ENCODE results near the gene PRSS53.

Gene PRSS53

DNA sequence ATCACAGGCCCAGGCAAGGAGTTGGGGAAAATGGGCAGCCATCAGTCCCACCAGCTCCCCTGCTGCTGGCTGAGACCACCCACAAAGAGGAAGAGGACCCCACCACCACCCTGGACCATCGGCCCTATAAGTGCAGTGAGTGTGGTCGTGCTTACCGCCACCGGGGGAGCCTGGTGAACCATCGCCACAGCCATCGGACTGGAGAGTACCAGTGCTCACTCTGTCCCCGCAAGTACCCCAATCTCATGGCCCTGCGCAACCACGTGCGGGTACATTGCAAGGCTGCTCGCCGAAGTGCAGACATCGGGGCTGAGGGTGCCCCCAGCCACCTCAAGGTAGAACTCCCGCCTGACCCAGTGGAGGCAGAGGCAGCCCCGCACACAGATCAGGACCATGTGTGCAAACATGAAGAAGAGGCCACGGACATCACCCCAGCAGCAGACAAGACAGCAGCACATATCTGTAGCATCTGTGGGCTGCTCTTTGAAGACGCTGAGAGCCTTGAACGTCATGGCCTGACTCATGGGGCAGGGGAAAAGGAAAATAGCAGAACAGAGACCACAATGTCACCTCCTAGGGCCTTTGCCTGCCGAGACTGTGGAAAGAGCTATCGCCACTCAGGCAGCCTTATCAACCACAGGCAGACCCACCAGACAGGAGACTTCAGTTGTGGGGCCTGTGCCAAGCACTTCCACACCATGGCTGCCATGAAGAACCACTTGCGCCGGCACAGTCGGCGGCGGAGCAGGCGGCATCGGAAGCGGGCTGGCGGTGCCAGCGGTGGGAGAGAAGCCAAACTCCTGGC lies 10.9 kb downstream of the PRSS53 start:
- no peak for DNase-seq (ENCODE audit: low read depth in 2 of 2)

DNA sequence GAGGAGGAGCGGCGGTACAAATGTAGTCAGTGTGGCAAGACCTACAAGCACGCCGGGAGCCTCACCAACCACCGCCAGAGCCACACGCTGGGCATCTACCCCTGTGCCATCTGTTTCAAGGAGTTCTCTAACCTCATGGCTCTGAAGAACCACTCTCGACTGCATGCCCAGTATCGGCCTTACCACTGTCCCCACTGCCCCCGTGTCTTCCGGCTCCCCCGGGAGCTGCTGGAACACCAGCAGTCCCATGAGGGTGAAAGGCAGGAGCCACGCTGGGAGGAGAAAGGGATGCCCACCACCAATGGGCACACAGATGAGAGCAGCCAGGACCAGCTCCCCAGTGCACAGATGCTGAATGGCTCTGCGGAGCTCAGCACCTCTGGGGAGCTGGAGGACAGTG lies 11.7 kb downstream of the PRSS53 start:
- no peak for DNase-seq (ENCODE audit: low read depth in 2 of 2)

DNA sequence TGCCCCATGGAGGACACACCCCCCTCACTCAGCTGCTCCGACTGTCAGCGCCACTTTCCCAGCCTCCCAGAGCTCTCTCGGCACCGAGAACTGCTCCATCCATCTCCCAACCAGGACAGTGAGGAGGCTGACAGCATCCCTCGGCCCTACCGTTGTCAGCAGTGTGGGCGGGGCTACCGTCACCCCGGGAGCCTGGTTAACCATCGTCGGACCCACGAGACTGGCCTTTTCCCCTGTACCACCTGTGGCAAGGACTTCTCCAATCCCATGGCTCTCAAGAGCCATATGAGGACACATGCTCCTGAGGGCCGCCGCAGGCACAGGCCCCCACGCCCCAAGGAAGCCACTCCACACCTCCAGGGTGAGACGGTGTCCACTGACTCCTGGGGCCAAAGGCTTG lies 12.4 kb downstream of the PRSS53 start:
- no peak for DNase-seq (ENCODE audit: low read depth in 2 of 2)

DNA sequence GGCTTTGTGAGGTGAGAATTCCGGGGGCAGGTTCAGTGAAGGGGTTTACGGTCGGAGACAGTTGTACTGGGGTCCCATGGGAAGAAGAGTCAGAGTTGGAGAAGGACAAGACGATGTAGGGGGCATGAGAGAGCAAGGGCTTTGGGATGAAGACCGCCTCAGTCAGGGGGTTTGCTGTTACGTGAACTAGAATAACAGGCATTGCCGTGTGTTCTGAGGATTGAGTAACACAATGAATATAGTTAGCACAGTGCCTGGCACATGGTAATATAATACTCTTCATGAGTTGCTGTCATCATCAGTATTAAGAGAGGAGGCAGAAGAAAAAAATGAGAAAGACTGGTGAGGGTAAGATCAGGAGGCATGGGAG lies 13.9 kb downstream of the PRSS53 start:
- DNase-seq (ENCODE audit: low read depth in 2 of 2) = no peak

DNA sequence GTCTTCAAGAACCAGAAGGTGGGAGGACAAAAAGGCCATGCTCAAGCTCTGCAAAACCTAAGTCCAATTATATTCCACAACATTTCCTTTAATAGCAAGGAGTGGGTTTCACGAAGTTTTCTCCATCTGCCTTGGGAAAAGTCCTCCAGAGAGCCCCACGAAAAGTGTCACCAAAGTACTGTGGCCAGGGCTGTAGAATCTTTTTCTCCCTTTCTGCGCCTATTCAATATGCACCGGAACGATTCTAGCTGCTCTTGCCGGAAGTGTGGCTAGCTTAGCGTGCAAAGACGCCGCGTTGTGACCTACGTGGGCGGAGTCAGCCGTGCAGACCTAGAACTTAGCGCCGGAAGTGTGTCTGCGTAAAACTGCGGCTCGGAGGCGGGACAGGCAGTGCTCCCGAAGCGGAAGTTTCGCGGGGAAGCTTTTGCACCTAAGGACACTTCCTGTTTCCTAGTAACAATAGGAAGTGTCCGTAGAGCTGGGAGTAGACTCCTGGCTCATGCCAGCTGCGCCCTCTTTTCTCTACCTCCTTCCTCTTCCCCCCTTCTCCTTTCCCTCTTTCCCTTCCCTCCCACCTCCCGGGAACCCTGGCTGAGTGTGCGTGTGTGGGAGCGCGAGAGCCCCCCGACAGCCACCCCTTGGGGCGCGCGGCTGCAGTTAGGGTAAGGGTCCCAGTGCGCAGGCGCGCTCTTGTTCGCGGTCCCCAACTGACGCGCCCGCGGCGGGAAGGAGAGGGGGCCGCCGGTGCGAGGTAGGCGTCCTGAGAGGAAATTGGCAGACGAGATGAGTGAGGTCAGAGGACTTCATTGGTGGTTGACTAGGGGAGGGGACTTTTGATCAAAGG lies 14.6 kb downstream of the PRSS53 start, which contains the start of the genes ZNF646 and ZNF668:
ZNF646 (plus strand) TSS at position 453 of the 844 bp plus-strand sequence. CDS start 1,903 bp downstream, outside the sequence.
ZNF668 (minus strand) TSS at position 271 of the 844 bp plus-strand sequence. CDS start 9,781 bp downstream, outside the sequence.
- DNase-seq (ENCODE audit: low read depth in 2 of 2) = peak; percentile 98

DNA sequence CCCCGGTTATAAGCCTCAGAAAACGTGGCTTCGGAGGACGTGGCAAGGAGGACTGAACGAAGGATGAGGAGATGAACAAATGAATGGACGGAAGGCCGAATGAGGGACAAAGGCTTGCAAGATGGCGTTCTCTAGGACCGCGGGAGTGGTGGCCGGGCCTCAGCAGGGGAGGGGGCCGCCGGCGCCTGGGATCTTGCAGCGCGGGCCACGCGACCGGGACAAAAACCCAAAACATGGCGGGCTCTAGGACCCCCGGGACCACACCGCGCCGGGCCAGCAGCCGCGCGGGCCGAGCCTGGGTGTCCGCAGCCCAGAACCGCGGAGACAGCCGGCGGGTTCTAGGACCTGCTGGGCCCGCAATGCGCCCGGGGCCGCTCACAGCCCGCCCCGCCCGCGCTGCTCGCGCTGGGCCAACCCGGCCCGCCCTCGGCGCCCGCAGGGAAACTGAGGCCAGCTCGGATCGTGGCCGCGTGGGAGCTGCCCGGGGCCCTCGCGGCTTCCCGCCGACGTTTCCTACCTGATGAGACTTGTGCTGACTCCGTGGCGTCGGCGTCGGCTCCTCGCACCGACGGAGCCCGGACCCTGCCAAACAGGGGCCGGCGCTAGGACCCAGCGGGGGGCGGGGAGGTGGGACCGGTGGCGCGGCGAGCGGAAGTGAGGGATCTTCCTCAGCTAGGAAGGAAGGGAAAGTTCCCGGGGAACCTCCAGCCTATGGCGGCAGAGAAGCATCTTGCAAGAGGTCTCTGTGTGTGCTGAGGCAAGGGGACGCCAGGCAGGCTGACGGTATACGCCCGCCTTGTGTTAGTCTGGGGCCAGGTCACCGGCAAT lies 15.4 kb downstream of the PRSS53 start:
- peak; percentile 74 to 82 for DNase-seq (ENCODE audit: low read depth in 2 of 2)

DNA sequence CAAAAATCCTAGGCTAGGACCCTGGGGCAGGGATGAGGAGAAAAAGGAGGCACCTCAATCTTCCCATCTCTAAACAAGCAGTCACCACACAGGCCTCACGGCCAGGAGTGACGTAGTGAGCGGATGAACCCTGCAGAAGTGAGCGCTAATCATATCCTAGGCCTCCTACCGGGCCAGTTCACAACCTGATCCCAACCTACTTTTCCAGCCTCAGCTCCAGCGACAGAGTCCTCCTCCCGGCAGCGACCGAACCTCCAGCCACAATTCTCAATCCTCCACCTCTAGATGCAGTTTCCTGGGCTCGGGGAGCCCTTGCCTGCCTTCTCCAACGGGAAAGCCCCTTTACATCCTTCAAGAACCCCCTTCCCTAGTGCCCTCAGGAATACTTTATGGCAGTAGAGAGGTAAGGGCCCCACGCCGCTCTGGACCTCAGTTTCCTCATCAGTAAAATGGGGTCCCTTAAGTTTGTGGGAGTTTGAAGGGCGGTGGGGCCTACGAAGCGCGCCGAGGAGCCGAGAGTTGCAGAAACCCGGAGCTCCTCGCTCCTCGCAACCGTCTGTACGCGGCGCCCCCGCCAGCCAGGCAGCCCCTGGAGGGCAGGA lies 16.1 kb downstream of the PRSS53 start:
- DNase-seq (ENCODE audit: low read depth in 2 of 2) = no peak

DNA sequence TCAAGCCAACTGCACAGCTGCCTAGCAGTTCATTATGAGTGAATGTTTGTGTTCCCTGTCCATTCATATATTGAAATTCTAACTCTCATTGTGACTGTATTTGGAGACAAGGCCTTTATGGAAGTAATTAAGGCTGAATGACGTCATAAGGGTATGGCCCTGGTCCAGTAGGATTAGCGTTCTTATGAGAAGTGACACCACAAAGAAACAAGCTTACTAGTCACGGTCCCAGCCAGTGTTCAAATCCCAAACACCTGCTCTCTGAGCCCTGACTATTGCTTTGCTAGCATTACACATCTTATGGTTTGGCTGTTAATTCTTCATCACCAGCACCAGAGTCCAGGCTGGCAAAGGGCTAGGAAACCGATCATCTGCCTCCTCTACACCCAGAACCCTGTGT lies 16.9 kb downstream of the PRSS53 start:
- no peak for DNase-seq (ENCODE audit: low read depth in 2 of 2)

DNA sequence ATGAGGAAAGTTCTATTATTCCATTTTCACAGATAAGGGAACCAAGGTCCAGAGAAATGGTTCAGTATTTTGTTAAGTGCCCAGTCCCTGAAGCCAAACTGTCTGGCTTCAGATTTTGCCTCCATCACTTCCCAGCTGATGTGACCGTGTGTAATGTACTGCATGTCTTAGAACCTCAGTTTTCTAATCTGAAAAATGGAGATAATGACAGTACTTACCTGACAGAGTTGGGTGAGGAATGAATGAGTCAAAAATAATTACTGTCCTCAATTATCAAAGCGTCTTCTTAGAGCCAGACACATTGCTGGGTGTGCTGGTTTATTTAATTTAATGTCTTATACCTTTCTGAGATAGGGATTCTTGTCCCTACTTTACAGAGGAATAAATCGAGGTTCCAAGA lies 21.4 kb downstream of the PRSS53 start:
- DNase-seq (ENCODE audit: low read depth in 2 of 2) = no peak

DNA sequence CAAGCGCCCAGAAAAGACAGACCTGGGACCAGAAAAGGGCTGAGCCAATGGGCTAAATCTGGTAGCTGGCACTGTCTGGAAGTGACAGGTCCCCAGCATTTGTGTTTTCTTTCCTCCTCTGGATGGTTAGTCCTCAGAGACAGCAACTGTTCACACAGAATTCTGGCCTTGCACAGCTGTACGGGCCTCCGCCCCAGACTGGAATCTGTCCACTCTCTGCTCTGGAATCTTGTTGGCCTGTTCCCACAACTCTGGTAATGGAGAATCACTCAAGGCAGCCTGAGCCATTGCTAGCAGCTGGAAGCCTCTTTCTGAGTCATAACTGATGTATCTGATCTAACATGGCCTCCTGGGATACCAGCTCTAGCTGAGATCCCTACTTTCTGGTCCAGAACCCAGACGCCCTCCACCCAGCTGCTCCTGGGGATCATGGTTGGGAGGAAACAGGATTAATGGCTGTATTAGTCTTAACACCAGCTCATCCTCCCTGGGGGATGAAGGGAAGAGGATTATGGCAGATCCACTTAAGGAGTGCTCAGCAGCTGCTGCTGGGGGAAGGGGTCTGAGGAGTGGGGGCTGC lies 23.8 kb downstream of the PRSS53 start:
- DNase-seq (ENCODE audit: low read depth in 2 of 2) = no peak

DNA sequence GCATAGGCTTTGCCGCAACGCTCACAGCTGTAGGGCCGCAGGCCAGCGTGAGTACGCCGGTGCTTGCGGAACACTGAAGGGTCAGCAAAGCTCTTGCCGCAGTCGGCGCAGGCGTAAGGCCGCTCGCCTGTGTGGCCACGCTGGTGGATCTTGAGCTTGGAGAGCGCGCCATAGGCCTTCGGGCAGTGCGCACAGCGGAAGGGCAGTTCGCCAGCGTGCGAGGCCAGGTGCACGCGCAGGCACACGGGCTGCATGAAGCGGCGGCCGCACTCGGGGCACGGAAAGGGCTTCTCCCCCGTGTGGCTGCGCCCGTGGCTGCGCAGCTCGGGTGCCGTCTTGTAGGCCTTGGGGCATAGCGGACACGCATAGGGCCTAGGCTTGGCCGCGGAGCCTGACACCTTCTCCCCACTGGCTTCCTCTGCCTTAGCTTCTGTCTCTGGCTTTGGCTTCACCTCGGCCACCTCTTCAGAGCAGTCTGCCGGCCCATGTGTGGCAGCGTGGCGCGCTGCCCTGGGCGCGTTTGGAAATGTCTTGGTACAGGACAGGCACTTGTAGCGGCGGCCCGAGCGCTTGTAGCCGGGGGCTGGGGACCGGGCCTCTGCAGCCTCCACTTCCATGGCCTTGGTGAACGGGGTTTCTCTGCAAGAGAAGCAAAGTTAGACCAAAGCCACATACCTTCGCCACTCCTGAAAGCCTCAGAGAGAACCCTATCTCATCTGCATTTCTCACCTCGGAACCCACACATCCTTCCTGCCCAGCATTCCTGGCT lies 24.7 kb downstream of the PRSS53 start:
- DNase-seq (ENCODE audit: low read depth in 2 of 2) = peak in 1 of 2 donors; percentile 15

DNA sequence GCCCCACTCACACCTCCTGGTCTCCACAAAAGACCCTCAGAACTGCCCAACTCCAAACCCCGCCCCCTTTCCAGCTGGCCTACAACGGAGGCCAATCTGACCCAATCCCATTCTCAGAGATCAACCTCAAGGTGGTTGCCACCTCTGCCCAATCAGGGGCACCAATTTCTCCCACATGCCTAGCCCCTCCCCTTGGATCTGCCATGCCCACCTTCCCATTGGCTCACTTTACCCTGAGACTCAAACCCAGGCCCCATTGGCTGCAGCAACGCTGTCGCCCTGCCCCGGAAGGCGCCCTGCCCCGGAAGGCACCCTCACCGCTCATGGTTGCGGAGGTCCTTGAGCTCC lies 25.3 kb downstream of the PRSS53 start:
- DNase-seq (ENCODE audit: low read depth in 2 of 2) = no peak

DNA sequence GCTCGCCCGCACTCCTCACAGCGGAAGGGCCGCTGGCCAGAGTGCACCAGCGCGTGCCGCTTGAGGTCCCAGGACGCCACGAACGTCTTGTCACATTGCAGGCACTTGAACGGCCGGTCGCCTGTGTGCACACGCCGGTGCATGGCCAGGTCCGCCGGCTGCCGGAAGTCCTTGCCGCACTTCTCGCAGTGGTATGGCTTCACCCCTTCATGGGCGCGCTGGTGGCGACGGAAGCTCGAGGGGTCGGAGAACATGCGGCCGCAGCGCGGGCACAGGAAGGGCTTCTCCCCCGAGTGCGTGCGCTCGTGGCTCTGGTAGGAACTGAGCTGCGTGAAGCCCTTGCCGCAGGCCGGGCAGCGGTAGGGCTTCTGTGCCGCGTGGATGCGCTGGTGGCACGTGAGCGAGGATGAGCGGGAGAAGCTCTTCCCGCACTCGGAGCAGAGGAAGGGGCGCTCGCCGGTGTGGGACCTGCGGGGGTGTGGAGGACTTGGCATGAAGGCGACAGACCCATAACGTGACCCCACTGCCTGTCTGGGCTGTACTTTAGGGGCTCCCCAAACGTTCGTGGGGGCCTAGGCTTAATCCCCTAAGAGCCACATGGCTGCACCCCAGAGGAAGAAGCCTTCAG lies 26.8 kb downstream of the PRSS53 start:
- DNase-seq (ENCODE audit: low read depth in 2 of 2) = no peak

DNA sequence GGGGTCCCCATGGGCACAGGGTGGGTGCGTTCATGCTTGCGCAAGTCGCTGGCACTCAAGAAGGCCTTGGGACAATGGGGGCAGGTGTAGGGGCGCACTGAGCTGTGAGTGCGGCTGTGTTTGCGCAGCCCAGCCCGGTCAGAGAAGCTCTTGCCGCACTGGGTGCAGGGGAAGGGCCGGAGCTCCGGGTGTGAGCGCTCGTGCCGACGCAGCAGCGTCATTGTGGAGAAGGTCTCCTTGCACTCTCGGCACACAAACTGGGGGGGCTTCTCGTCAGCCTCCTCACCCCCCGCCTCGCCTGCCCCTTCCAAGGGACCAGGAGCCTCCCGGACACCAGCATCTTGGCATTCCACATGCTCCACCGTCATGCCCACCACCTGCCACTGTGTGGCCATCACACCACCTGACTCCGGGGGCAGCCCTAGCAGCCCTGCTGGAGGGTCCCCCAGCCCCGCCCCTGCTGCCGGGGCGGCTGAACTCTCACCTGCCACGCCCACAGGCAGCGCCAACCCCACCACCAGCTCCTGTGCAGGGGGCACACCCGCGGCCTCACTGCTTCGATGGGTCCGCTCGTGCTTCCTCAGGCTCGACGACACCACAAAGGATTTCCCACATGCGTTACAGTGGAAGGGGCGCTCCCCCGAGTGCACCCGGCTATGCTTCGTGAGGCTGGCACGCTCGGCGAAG lies 27.5 kb downstream of the PRSS53 start:
- no peak for DNase-seq (ENCODE audit: low read depth in 2 of 2)

DNA sequence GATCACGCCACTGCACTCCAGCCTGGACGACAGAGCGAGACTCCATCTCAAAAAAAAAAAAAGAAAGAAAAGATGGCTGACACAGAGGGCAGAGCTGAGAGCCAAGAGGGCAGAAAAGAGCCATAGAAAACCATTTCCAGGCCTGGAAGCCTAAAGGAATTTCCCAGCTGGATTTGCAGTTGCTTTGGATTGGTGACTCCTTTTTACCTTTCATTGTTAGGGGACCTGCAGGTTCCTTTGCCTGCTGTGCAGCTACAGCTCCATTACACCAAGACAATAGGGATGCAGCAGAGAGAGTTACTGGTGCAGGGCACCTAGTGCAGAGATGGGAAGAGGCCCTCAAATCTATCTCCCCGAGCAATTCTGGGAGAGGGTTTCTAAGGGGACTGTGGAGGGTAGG lies 33.1 kb downstream of the PRSS53 start:
- DNase-seq (ENCODE audit: low read depth in 2 of 2) = no peak

DNA sequence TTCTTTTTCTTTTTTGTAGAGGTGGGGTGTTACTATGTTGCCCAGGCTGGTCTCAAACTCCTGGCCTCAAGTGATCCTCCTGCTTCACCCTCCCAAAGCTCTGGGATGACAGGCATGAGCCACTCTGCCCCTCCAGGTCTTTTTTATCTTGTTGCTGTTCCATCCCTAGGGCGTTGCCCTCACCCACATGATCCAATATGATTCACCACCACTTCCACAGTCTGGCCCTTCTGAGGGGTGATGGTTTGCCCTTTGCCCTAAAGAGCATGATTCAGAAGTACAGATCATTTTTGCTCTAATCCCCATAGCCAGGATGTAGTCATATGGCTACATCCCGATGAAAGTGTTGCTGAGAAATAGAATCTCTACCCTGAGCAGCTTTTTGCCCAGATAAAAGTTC lies 36.6 kb downstream of the PRSS53 start:
- no peak for DNase-seq (ENCODE audit: low read depth in 2 of 2)

DNA sequence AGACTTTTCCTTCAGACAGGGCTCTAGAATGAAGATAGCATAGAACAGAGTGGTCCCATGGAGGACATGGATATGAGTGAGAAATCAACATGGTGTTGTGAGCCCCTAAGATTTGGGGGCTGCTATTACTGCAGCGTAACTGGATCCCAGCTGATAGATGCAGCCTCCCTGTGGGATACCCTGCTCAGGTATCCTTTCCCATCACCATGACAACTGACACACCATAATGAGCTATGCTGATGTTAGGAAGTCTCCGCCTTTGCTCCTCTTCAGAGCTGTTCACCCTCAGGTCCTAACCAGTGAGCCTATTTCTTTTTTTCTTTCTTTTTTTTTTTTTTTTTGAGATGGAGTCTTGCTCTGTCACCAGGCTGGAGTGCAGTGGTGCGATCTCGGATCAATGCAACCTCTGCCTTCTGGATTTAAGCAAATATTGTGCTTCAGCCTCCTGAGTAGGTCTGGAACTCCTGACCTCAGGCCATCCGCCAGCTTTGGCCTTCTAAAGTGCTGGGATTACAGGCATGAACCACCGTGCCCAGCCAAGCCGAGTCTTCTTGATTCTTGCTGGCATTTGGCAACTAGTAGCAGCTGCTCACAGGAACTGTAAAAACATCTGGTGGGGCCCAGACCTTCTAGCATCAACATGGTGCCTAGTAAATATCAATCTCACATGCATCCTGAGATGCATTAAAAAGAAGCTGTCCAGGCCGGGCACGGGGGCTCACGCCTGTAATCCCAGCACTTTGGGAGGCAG lies 38.3 kb downstream of the PRSS53 start:
- DNase-seq (ENCODE audit: low read depth in 2 of 2) = no peak

DNA sequence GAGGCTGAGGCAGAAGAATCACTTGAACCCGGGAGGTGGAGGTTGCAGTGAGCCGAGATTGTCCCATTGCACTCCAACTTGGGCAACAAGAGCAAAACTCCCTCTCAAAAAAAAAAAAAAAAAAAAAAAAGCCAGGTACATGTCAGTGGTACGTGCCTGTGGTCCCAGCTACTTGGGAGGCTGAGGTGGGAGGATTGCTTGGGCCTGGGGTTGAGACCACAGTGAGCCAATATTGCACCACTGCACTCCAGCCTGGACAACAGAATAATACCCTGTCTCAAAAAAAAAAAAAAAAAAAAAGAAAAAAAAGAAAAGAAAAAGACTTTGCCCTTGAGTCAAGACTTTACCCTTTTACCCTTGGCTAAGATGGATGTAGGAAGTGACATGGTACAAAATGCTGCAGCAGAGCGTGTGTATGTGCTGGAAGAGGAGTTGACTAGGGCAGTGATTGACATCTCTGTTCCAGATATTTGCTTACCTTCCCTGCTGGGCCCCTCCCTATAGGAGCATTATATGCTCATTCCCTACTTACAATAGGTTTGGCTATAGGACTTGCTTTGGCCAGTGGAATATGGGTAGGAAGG lies 44.8 kb downstream of the PRSS53 start:
- DNase-seq (ENCODE audit: low read depth in 2 of 2) = no peak
